Duodenal mucosa (tissue), 2 donors: ENCODE measurements around the gene ANKRD36.
"Not testable (repeated sequence)": the region's sequence is repeated elsewhere in the genome, so short reads cannot be mapped to it uniquely, and the experiment has no call there.

Experiments
- H3K27ac ChIP-seq: one replicate; pipeline ENCODE4 v1.7.0; 2013; ENCODE audit warnings: low read depth, low read length
- H3K27me3 ChIP-seq, 2 donors: one replicate each; pipeline ENCODE4 v1.7.0; 2013; ENCODE audit warnings: low read length in 2 of 2, control low read depth in 1 of 2; ENCODE audit not compliant: insufficient read depth in 2 of 2, control insufficient read depth in 1 of 2
- H3K36me3 ChIP-seq, 2 donors: one replicate each; pipeline ENCODE4 v1.7.0; 2013; ENCODE audit warnings: low read length in 2 of 2, control low read depth in 1 of 2; ENCODE audit not compliant: insufficient read depth in 2 of 2, control insufficient read depth in 1 of 2
- H3K4me1 ChIP-seq, 2 donors: one replicate each; pipeline ENCODE4 v1.7.0; 2013; ENCODE audit warnings: low read length in 2 of 2, control low read depth in 1 of 2; ENCODE audit not compliant: insufficient read depth in 2 of 2, control insufficient read depth in 1 of 2
- H3K4me3 ChIP-seq, 2 donors: one replicate each; pipeline ENCODE4 v1.7.0; 2013; ENCODE audit warnings: low read length in 2 of 2, low read depth in 1 of 2
- H3K9ac ChIP-seq, 2 donors: one replicate each; pipeline ENCODE4 v1.7.0; 2013; ENCODE audit warnings: low read length in 2 of 2, low read depth in 1 of 2
- H3K9me3 ChIP-seq, 2 donors: one replicate each; pipeline ENCODE4 v1.7.0; 2013; ENCODE audit warnings: low read length in 2 of 2, control low read depth in 1 of 2; ENCODE audit not compliant: control insufficient read depth in 1 of 2

ANKRD36 gene

DNA sequence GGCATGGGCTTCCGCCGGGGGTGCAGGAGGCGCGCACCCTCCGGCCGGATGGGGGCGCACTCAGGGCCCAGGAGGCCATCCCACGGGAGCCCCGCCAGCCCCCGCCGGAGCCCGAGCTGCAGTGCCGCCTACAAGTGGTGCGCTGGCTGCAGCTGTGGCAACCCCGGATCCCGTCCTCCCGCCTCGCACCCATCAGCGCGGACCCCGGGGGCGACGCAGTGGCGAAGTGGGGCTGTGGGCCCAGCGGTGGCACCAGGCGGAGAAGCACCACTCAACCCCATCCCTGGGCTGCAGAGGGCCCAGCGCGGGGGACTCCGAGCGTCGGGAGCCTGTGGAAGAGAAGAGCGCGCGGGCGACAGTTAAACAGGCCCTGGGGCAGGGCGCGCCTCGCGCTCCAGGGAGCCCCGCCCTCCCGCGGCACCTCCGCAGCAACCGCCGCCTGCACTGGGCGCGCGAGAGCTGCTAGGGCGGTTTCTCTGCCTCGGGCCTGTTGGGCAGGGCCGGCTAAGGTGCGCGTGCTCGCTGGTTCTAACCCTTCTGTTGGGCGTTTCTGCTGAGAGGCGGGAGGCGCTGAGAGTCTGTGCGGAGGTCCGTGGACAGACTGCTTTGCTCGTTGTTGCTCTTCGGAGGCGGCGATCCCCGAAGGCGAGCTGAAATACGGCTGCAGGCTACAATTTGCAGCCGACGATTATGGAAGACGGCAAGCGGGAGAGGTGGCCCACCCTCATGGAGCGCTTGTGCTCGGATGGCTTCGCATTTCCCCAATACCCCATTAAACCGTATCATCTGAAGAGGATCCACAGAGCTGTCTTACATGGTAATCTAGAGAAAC, at the start of gene ANKRD36:
Gene ANKRD36, plus strand, starts transcription at position 104 of the 832 bp plus-strand sequence. Its CDS starts 587 bp downstream, at position 691.
- peak within 1 kb of the TSS; percentile 51 to 97 for H3K9ac ChIP-seq
- not testable (repeated sequence) for H3K27me3 ChIP-seq, H3K4me1 ChIP-seq, H3K36me3 ChIP-seq, H3K9me3 ChIP-seq
- peak within 1 kb of the TSS; percentile 61 to 77 for H3K4me3 ChIP-seq
- peak within 1 kb of the TSS; percentile 92 for H3K27ac ChIP-seq

DNA sequence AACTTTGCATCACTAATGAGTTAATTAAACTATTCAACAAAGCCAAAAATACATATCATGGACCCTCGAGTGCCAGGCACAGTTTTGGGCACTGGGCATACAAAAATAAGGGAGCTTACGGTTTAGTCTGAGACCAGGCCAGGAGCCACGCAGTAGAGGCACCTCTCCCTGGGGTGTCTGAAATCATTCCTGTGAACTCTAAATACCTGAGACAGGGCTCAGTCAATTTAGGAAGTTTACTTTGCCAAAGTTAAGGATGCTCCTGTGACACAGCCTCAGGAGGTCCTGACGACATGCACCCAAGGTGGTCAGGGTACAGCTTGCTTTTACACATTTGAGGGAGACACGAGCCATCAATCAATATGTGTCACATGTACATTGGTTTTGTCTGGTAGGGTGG, 46.9 kb upstream of the ANKRD36 start:
- H3K9me3 ChIP-seq, H3K27me3 ChIP-seq, H3K4me1 ChIP-seq, H3K9ac ChIP-seq, H3K4me3 ChIP-seq, H3K36me3 ChIP-seq, H3K27ac ChIP-seq: not testable (repeated sequence)

GRCh38 chr2:97067279-97068004, 45.5 kb upstream of the ANKRD36 start:
- Histone ChIP-seq H3K4me1 (no peaks in the 10 kb centered on the region), H3K9me3 (no peaks in the 10 kb centered on the region), H3K27me3 (no peaks in the 10 kb centered on the region), H3K27ac (no peak overlapping the region), H3K4me3 (no peak overlapping the region), H3K36me3 (no peaks in the 10 kb centered on the region), H3K9ac (no peak overlapping the region)

- Histone ChIP-seq H3K9me3 (no peaks in the 10 kb centered on the region), H3K9ac (no peak overlapping the region), H3K36me3 (no peaks in the 10 kb centered on the region), H3K27ac (no peak overlapping the region), H3K4me1 (no peaks in the 10 kb centered on the region), H3K27me3 (no peaks in the 10 kb centered on the region), H3K4me3 (no peak overlapping the region)
Measured at GRCh38 chr2:97068074-97068473, 44.9 kb upstream of the ANKRD36 start.

DNA sequence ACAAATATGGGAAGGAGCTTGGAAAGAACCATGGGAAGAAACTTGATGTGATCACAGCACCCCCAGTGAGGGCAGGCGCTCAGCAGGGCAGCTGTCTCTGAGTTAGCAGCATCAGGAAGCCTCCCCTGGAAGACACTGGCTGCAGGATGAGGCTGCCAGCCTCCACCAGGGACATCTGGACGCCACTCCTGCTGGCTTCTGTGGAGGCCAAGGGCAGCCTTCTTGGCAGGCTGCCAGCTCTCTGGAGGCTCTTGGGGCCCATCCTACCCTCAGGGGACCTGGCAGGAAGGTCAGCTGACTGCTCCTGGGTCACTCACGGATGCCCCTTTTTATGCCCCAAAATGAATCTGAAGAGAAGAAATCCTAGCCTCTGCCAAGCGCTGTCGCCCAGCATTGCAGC, 44.2 kb upstream of the ANKRD36 start:
- not testable (repeated sequence) for H3K27ac ChIP-seq, H3K9me3 ChIP-seq, H3K4me3 ChIP-seq, H3K27me3 ChIP-seq, H3K36me3 ChIP-seq, H3K4me1 ChIP-seq, H3K9ac ChIP-seq

DNA sequence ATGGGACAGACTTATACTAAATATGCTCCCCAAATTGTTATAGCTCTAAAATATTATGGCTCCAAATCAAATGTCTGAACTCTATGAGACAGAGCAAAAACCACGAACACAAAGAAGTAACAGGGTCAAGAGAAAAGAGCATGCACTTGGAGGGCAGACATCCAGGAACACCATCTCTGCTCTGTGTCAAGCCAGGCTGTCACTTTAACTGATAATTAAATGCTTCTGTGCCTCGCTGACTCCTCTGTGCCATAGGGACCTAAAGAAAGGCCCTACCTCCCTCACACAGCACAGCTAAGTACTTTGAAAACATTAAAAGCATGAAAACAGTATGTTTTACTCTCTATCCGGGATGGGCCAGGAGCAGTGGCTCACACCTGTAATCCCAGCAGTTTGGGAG, 42.0 kb upstream of the ANKRD36 start:
- H3K36me3 ChIP-seq, H3K4me1 ChIP-seq, H3K27me3 ChIP-seq, H3K4me3 ChIP-seq, H3K9ac ChIP-seq, H3K9me3 ChIP-seq, H3K27ac ChIP-seq: not testable (repeated sequence)

DNA sequence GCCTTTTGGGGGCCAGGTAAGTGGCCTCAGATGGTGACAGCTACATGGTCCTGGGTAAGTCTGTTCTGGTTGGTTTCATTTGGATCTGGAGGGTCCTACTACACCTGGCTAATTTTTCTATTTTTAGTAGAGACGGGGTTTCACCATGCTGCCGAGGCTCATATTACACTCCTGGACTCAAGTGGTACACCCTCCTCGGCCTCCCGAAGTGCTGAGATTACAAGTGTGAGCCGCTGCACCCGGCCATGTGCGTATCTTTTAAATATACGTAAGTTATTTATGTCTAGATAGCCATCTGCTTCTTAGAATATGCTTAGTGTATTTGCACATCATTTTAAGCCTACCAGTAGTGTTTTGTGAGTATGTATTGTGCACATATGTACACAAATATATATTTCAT, 35.7 kb upstream of the ANKRD36 start:
- not testable (repeated sequence) for H3K4me3 ChIP-seq, H3K27me3 ChIP-seq, H3K9me3 ChIP-seq, H3K4me1 ChIP-seq, H3K36me3 ChIP-seq, H3K9ac ChIP-seq, H3K27ac ChIP-seq

GRCh38 chr2:97080855-97081254, 32.1 kb upstream of the ANKRD36 start:
- H3K27me3 ChIP-seq, H3K27ac ChIP-seq, H3K9ac ChIP-seq, H3K4me1 ChIP-seq, H3K36me3 ChIP-seq, H3K9me3 ChIP-seq, H3K4me3 ChIP-seq: not testable (repeated sequence)

DNA sequence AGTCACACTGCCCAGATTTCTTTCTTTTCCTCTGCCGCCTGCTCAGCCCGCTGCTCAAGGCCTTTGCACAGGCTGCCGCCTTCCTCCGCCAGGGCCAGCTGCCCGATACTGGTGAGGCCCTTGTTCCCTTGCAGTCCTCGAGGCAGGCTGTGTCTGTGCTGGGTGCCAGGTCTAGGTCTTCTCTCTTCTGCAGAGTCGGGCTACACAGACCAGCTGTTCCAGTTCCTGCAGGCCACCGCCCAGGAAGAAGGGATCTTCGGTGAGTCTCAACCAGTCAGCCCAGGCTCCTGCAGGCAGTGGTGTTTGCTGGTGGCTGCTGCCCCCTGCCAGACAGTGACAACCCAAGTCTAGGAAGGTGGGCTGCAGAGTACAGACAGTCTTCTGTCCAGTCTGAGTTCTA, 30.7 kb upstream of the ANKRD36 start:
- not testable (repeated sequence) for H3K27me3 ChIP-seq, H3K27ac ChIP-seq, H3K4me3 ChIP-seq, H3K9ac ChIP-seq, H3K9me3 ChIP-seq, H3K4me1 ChIP-seq, H3K36me3 ChIP-seq

- H3K4me3 ChIP-seq, H3K4me1 ChIP-seq, H3K27me3 ChIP-seq, H3K27ac ChIP-seq, H3K9me3 ChIP-seq, H3K36me3 ChIP-seq, H3K9ac ChIP-seq: not testable (repeated sequence)
Measured at GRCh38 chr2:97083516-97083915, 29.4 kb upstream of the ANKRD36 start.
